Forelimb muscle (tissue), 1 donor: Measurements from ENCODE around the gene MED8. TPM values are rescaled to one million over a fixed set of nuclear protein-coding genes. Genes with fewer than 3 reads are reported as not detected.
A peak's percentile ranks its signal among the peaks of the same experiment; 100 is the strongest.

Experiments used
- DNase-seq: peaks from one replicate; pipeline ENCODE4 v3.0.0-alpha.2; 2013; ENCODE audit warnings: low read depth
- polyA plus RNA-seq: library from polyadenylated mRNA; unstranded; fragments of 120-200 nt; gene quantifications from one replicate; pipeline ENCODE4 v1.2.1, GENCODE V29; 2013; ENCODE audit not compliant: insufficient read length

The MED8 gene
- 20.0 TPM for polyA plus RNA-seq

DNA sequence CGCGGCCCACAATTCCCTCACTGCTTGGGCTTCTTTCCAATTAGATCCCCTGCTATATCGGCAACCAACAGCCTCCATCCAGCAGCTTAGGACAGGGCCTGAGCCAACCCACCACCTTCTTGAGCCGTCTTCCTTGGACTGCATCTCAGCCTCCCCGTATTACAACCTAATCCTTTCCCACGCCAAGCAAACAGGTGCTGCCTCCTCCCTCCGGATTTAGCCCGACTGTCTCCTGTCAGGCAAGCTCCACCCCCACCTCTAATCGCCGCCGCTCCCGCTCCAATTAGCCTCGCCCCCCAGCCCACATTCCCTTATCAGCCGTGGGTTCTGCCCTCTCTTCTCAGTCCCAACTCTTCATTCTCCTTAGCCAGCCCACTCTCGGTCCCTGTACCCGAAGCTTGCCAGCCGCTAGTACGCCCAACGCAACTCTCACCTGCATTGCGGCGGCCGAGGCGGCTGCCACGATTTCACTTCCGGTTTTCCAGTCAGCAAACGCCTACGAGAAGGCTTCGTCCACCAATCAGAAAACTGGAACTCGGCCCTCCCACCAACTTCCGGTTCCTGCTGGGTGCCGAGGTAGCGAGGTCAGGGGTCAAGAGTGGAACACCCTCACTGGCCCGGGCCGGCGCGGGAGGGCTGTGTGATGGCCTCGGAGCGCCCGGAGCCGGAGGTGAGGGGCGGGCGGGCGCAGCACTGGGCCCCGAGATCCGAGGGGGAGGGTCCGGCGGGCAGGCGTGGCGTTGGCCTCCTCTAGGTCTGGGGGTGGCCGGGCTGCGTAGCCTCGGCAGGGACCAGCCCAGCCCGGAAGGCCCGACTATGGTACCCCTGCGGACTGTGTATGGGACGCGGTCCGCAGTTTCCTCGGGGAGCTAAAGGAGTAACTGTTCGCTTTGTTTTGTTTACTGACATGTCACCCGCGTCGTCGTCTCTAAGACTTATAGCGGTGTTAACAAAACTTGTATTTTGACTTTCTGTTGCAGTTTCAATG lies at the start of gene MED8, which contains the start of gene SZT2:
MED8 (minus strand) TSS at position 475 of the 988 bp plus-strand sequence; CDS start at position 439, 36 bp downstream.
SZT2 (plus strand) TSS at position 574 of the 988 bp plus-strand sequence; CDS start at position 644, 70 bp downstream.
- DNase-seq = peak; percentile 88

DNA sequence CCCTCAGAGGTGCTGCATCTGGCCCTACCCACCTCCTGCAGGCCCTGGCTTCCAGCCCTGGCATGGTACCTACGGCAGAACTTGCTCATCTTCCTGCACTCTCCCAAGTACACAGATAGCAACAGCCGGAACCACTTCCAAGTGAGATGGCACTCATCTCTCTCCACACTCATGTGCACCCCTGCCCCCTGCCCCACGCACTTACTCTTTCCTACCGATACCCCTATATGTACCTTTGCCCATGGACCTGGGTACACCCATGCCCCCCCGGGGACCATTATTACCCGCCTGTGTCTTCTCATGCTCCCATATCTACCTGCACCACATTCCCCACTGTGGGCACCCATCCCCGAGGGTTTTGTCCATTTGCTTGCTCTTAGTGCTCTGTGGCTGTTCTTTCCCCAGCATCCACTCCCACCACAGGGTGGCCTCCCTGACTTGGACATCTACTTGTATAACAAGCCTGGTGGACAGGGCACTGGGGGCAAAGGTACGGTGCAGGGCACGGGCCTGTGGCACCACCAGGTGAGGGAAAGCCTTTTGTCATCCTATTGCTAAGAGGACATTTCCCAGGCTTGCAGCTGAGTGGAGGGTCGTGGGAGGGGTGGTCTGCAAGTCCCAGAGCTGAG lies 49.5 kb upstream of the MED8 start:
- no peak for DNase-seq

GRCh38 chr1:43438576-43438952 lies 49.0 kb upstream of the MED8 start:
- DNase-seq = no peak

DNA sequence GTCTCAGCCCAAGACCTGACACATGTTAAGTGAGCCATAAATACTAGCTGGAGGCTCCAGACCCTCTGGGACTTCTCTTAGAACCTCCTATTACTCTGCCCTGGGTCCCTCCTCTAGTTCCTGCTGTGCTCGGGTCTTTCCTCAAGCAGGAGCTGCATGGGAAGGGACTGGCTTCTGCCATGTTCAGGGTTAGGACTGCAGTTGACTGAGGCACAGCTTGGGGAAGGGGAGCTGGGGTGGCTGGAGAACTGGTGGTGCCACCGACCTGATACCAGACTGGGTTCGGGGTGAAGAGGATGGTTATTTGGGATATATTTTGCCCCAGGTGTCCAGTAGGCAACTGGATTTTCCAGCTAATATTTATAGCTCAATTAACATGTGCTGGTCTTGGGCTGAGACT lies 48.4 kb upstream of the MED8 start:
- no peak for DNase-seq

GRCh38 chr1:43437031-43437973 lies 47.7 kb upstream of the MED8 start:
- DNase-seq = no peak

DNA sequence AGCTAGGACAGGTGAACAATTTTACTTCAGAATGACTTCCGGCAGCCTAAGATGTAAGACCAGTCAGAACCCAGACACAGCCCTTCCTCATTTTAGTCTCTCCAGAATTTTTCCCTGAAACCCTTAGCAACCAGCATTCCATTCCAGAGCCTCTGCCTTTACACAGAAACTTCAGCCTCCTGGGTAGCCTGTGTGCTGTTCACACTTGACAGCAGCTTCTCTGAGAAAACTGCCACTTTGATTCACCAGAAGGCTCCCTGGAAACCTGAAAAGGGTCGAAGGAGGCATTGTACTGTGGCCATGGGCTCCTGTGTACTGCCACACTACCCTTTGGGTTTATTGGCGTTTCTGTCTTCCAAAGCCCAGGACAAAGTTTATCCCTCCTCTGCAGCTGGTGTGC lies 46.8 kb upstream of the MED8 start:
- DNase-seq = no peak

DNA sequence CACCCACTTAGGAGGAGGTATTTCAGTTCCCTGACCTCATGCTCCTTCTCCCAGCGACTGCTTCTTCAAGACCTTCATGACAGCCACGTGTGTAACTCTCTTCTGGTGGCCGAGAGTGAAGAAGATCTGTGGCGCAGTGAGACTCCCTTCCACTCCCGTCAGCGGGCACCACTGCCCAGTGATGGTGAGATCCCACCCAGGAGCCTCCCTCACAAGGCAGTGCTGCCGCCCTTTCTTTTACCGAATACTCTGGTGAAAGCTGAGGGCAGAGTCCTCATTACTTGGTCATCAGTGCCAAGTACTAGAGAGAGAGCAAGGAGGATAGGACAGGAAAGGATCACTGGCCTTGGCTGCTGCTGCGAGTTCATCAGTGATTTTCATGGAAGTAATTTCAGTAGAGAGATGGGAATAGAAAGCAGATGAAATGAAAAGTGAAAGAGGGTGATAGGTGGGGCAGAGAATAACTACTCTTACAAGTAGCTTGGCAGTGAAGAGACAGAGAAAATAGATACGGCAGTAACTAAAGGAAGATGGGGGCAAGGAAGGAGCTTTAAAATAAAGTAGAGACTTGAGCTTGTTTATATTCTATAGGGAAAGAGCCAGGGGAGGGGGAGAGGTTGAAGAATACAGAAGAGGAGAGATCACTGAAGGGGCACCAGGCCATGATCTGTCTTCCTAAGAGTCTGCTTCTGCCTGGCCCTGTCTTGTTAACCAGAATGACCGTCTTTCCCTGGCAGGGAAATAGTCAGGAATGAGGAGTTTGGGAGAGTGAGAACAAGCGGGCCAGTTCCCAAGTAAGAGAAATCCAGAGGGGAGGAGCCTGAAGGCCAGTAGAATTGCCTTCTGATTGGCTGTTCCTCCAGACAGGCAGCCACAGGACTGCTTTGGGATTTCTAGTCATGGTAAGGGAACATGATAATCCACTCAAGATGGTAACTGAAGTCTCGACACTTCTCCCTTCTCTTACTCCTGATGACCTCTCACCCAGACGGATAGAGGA lies 45.8 kb upstream of the MED8 start:
- DNase-seq = peak; percentile 64

GRCh38 chr1:43434256-43434655 lies 44.7 kb upstream of the MED8 start:
- no peak for DNase-seq

DNA sequence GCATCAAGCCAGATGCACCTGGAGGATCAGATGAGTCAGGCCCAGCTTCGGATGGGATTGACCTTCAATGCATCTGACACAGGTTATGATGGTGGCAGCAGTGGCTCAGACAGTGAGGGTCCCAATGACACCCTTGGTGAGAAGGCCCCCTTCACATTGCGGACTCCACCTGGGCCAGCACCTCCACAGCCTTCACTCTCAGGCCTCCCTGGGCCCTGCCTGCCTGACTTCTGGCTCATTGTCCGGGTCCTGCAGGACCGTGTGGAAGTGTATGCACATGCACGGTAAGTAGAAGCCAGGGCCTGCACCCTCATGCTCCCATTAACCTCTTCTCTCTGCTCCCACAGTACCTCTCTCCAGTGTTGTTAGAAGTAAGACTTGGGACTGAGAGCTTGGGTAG lies 43.3 kb upstream of the MED8 start:
- DNase-seq = no peak

GRCh38 chr1:43432171-43432860 lies 42.7 kb upstream of the MED8 start:
- no peak for DNase-seq

- DNase-seq = no peak
These were observed 42.1 kb upstream of the MED8 start for GRCh38 chr1:43431676-43432075.

DNA sequence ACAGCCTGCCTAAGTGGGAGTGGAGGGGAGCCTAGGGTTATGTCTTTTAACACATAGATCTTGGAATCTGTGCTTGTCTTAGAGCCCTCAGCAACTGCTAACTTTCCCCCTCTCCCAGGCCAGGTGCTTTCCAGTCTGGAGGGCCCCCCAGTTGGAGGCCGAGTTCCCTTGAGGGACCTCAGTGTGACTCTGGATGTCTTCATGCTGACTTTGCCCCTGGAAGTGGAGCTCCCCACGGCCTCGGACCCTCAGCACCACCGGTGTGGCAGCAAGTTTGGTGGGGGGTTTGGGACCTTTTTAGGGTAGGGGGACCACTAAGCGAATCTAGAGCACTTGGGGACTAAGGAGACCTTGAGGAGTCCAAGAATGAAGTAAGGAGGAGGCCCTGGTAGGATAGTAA lies 41.2 kb upstream of the MED8 start:
- DNase-seq = no peak

- no peak for DNase-seq
These were observed 38.3 kb upstream of the MED8 start for GRCh38 chr1:43427941-43428340.

DNA sequence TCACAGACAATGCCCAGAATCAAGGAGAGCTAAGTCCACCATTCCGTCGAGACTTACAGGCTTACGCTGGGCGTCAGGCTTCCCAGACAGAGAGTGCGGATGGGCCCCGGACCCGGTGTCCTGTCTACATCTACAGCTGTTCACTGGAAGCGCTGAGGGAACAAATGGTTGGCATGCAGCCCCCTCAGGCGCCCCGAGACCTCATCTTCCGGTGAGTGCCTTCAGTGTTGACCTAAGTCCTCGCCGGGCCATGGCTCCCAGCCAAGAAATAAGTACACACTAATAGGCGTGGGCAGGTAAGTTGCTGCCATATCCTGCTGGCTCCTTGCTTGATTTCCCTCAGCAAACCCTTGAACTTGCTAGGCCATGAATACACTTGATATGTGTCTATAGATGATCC lies 37.9 kb upstream of the MED8 start:
- no peak for DNase-seq

- DNase-seq = no peak
These were observed 36.6 kb upstream of the MED8 start for GRCh38 chr1:43426221-43426620.

DNA sequence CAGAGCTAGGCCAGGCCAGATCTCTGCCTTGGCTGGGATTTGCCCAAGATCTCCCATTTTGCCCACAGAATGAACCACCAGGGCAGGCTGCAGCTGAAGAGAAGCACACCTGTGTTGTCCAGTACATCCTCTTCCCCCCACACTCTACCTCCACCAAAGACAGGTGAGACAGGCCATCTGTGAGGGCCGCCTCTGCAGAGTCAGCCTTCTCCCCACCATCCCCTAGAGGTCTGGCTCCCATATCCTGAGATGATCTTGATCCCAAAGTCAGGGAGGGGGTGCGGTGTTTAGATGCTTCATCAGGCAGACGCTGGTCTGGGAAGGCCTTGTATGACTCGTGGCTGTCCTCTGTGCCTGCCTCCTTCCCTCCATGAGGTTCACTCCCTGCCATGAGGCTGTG lies 35.4 kb upstream of the MED8 start:
- DNase-seq = no peak

GRCh38 chr1:43423672-43424550 lies 34.3 kb upstream of the MED8 start:
- no peak for DNase-seq

- DNase-seq = no peak
These were observed 33.5 kb upstream of the MED8 start for GRCh38 chr1:43422995-43423671.
